K562 (cell line): ENCODE data around the gene N4BP2. TPM values are rescaled to one million over a fixed set of nuclear protein-coding genes. Genes with fewer than 3 reads are reported as not detected.

Experiments
- ATAC-seq: fragments of 200-7000 bp; cut with Tn5 transposase; 3 replicates; pipeline ENCODE4 v1.9.1; 2020; ENCODE audit warnings: moderate library complexity
- BruUV-seq: library from RNA; stranded (reverse); fragments of 400-500 nt; replicated peaks from 2 replicates; lab custom pipeline; 2021; lab: Mats Ljungman, UMichigan
- CTCF ChIA-PET: fragments of 300-600 bp; formaldehyde crosslinking; extraction: SDS; loops from one replicate; lab custom pipeline; 2021; ENCODE audit warnings: low intra/inter-chr PET ratio; lab: Yijun Ruan, JAX
- POLR2A ChIA-PET: fragments of 300-600, 350-650 bp; sonication (Branson Sonifier 250); formaldehyde crosslinking; extraction: SDS; loops from one replicate; lab custom pipeline; 2021; ENCODE audit warnings: antibody characterized with exemption, inconsistent platforms; lab: Yijun Ruan, JAX
- DNase-seq, 4 experiments: peaks; one replicate each; pipeline versions ENCODE4 v3.0.0 to v3.0.0-alpha.2; 2011 to 2018; ENCODE audit warnings: low spot score in 3 of 4, mixed read lengths in 3 of 4; ENCODE audit errors: extremely low read depth in 1 of 4
- FAIRE-seq: peaks from 2 replicates; lab custom pipeline; 2011; peaks lifted over from hg19 to GRCh38; lab: Jason Lieb, UNC
- H2AFZ ChIP-seq: 2 replicates; pipeline ENCODE4 v1.6.0; 2011; ENCODE audit warnings: low read depth, low read length, control low read depth, inconsistent platforms
- H3K27ac ChIP-seq: fragments of 200-600 bp; 3 replicates; pipeline ENCODE4 v1.8.0; 2011; ENCODE audit warnings: low read depth, mild to moderate bottlenecking, control low read depth, inconsistent platforms, low read length, moderate library complexity, mixed read lengths; ENCODE audit errors: extremely low read depth
- H3K27me3 ChIP-seq, 2 experiments: fragments of 300-600 bp in 1 of 2; 2 replicates in 1 of 2; 3 replicates in 1 of 2; pipeline versions ENCODE4 v1.6.0 to v1.8.0; 2011; ENCODE audit warnings: inconsistent platforms in 2 of 2, low read length in 2 of 2, mild to moderate bottlenecking in 1 of 2, mixed read lengths in 1 of 2, moderate library complexity in 1 of 2; ENCODE audit not compliant: control insufficient read depth in 2 of 2, insufficient read depth in 2 of 2
- H3K36me3 ChIP-seq: fragments of 300-600 bp; 3 replicates; pipeline ENCODE4 v1.8.0; 2011; ENCODE audit warnings: mild to moderate bottlenecking, low read length, inconsistent platforms; ENCODE audit not compliant: control insufficient read depth, insufficient read depth
- H3K4me1 ChIP-seq, 2 experiments: fragments of 200-600 bp in 1 of 2; replicated peaks in 1 of 2; 2 replicates in 1 of 2; 3 replicates in 1 of 2; pipeline versions ENCODE4 v1.5.1 to v1.8.0; 2011; ENCODE audit warnings: inconsistent platforms in 2 of 2, low read length in 2 of 2, mild to moderate bottlenecking in 1 of 2, mixed read lengths in 1 of 2, moderate library complexity in 1 of 2; ENCODE audit not compliant: control insufficient read depth in 2 of 2, insufficient read depth in 2 of 2
- H3K4me2 ChIP-seq: 2 replicates; pipeline ENCODE4 v1.6.1; 2011; ENCODE audit warnings: low read length, control low read depth, inconsistent platforms, mixed read lengths; ENCODE audit not compliant: insufficient read depth
- H3K4me3 ChIP-seq: fragments of 200-600 bp; sonication (generic), shearing (Covaris generic); 2 replicates; pipeline ENCODE4 v1.5.1; 2016; ENCODE audit warnings: control low read depth, inconsistent platforms
- H3K79me2 ChIP-seq: fragments of 200-600 bp; 3 replicates; pipeline ENCODE4 v1.8.0; 2011; ENCODE audit warnings: low read length, inconsistent platforms; ENCODE audit not compliant: control insufficient read depth, insufficient read depth
- H3K9ac ChIP-seq, 2 experiments: 2 replicates each; pipeline versions ENCODE4 v1.6.0 to v1.6.1; 2011; ENCODE audit warnings: low read depth in 2 of 2, low read length in 2 of 2, control low read depth in 1 of 2, inconsistent platforms in 1 of 2, mild to moderate bottlenecking in 1 of 2, mixed read lengths in 1 of 2; ENCODE audit not compliant: insufficient read depth in 1 of 2
- H3K9me1 ChIP-seq: one replicate; pipeline ENCODE4 v1.6.0; 2011; ENCODE audit warnings: inconsistent platforms, mild to moderate bottlenecking, low read length, moderate library complexity; ENCODE audit not compliant: control insufficient read depth, insufficient read depth
- H3K9me3 ChIP-seq: replicated peaks from 2 replicates; pipeline ENCODE4 v1.5.1; 2011; ENCODE audit warnings: low read depth, low read length, inconsistent platforms; ENCODE audit not compliant: control insufficient read depth, insufficient read depth
- H4K20me1 ChIP-seq: replicated peaks from 2 replicates; pipeline ENCODE4 v1.6.1; 2011; ENCODE audit warnings: low read length, inconsistent platforms, mixed read lengths; ENCODE audit not compliant: control insufficient read depth, insufficient read depth
- ADNP ChIP-seq: fragments of 200-800 bp; sonication (Bioruptor generic); IDR thresholded peaks from 2 replicates; pipeline ENCODE4 v1.6.1; 2016; ENCODE audit warnings: missing genetic modification characterization, missing compliant biosample characterization
- C11orf30 ChIP-seq: fragments of 450-650 bp; IDR thresholded peaks from 2 replicates; pipeline ENCODE4 v1.6.1; 2016; ENCODE audit warnings: low read depth, mild to moderate bottlenecking
- EP300 ChIP-seq: IDR thresholded peaks from 2 replicates; pipeline ENCODE4 v1.6.1; 2012; ENCODE audit warnings: low read length, improper control_type of control experiment
- FOXP4 ChIP-seq: sonication (generic); formaldehyde crosslinking; IDR thresholded peaks from 2 replicates; pipeline ENCODE4 v1.8.0; 2022; ENCODE audit warnings: mild to moderate bottlenecking, missing genetic modification reagents, borderline replicate concordance
- KDM4B ChIP-seq, 2 experiments: fragments of 450-650 bp in 1 of 2; sonication (generic) in 1 of 2; IDR thresholded peaks; 2 replicates each; pipeline ENCODE4 v1.6.1; 2016 to 2017; ENCODE audit warnings: borderline replicate concordance in 2 of 2, antibody characterized with exemption in 1 of 2, low read depth in 1 of 2, mild to moderate bottlenecking in 1 of 2
- MTF1 ChIP-seq: fragments of 250-450 bp; sonication (Bioruptor Pico); IDR thresholded peaks from 2 replicates; pipeline ENCODE4 v1.9.0; 2021; ENCODE audit warnings: moderate library complexity, mild to moderate bottlenecking, inconsistent platforms, borderline replicate concordance
- NEUROD1 ChIP-seq: fragments of 150-350 bp; IDR thresholded peaks from 2 replicates; pipeline ENCODE4 v1.6.1; 2014; ENCODE audit warnings: borderline replicate concordance, low read length, low read depth; ENCODE audit not compliant: partially characterized antibody
- NFE2L1 ChIP-seq: fragments of 450-650 bp; IDR thresholded peaks from 2 replicates; pipeline ENCODE4 v1.6.1; 2016; ENCODE audit warnings: missing genetic modification characterization, low read depth, mild to moderate bottlenecking, missing compliant biosample characterization, moderate library complexity, borderline replicate concordance
- PCBP2 ChIP-seq: fragments of 200-400 bp; formaldehyde crosslinking; IDR thresholded peaks from 2 replicates; pipeline ENCODE4 v1.6.1; 2018; ENCODE audit warnings: low read length, low read depth, mild to moderate bottlenecking, moderate library complexity; ENCODE audit not compliant: poor library complexity, severe bottlenecking
- PHB2 ChIP-seq: fragments of 450-650 bp; IDR thresholded peaks from 2 replicates; pipeline ENCODE4 v1.6.1; 2017; ENCODE audit warnings: low read depth
- RAD21 ChIP-seq, 2 experiments: fragments of 250-450 bp in 1 of 2; fragments of 450-650 bp in 1 of 2; sonication (Bioruptor Pico) in 1 of 2; formaldehyde crosslinking in 1 of 2; IDR thresholded peaks in 1 of 2; conservative IDR thresholded peaks in 1 of 2; 2 replicates each; pipeline versions ENCODE4 v1.4.0 to v1.8.0; 2020 to 2022; ENCODE audit warnings: mild to moderate bottlenecking in 2 of 2, moderate library complexity in 1 of 2
- RAD51 ChIP-seq: fragments of 450-650 bp; IDR thresholded peaks from 2 replicates; pipeline ENCODE4 v1.7.1; 2016; ENCODE audit warnings: low read depth, mild to moderate bottlenecking, borderline replicate concordance
- RUNX1 ChIP-seq: sonication (generic); IDR thresholded peaks from 2 replicates; pipeline ENCODE4 v1.6.1; 2016; ENCODE audit warnings: antibody characterized with exemption, low read depth
- SRF ChIP-seq, 2 experiments: fragments of 250-450, 450-650 bp in 1 of 2; sonication (Bioruptor Pico) in 1 of 2; sonication (generic) in 1 of 2; formaldehyde crosslinking; IDR thresholded peaks; 2 replicates each; pipeline versions ENCODE4 v1.5.0 to v1.5.1; 2020 to 2022; ENCODE audit warnings: mild to moderate bottlenecking in 1 of 2, missing genetic modification reagents in 1 of 2
- TRIM24 ChIP-seq, 2 experiments: fragments of 450-650 bp; IDR thresholded peaks; 2 replicates each; pipeline ENCODE4 v1.6.1; 2016
- U2AF1 ChIP-seq: fragments of 200-400 bp; formaldehyde crosslinking; optimal IDR thresholded peaks from 2 replicates; pipeline ENCODE3; 2017; ENCODE audit warnings: mild to moderate bottlenecking, low read depth, low read length, moderate library complexity
- ZNF316 ChIP-seq: fragments of 450-650 bp; IDR thresholded peaks from 2 replicates; pipeline ENCODE4 v1.6.1; 2016
- ZNF398 ChIP-seq: fragments of 250-450 bp; sonication (Bioruptor Pico); IDR thresholded peaks from 2 replicates; pipeline ENCODE4 v1.8.0; 2021; ENCODE audit warnings: moderate library complexity, mild to moderate bottlenecking, inconsistent platforms
- WGBS: fragments of 100-300 bp; shearing (Covaris generic); methylation state at CpG from one replicate; pipeline ENCODE4 v1.1.6; 2016; ENCODE audit warnings: low coverage, mixed read lengths; ENCODE audit not compliant: insufficient coverage; ENCODE audit errors: missing lambda C conversion rate; 5-methylcytosine and 5-hydroxymethylcytosine counted together
- in situ Hi-C: fragments of 300-500 bp; cut with MboI; formaldehyde crosslinking; loops from 4 replicates; pipeline ENCODE4 v1.15.0; 2018; ENCODE audit warnings: inconsistent platforms, mixed read lengths
- intact Hi-C: fragments of 100-400 bp; cut with micrococcal nuclease; formaldehyde crosslinking; loops from 2 replicates; pipeline ENCODE4 v1.14.2; 2022
- polyA plus RNA-seq, 8 experiments: library from polyadenylated mRNA; depleted of rRNA in 4 of 8; stranded (reverse) in 5 of 8; unstranded in 3 of 8; fragments of >200 nt; fragmentation: Nextera tagmentation in 2 of 8; fragmentation: Illumina TruSeq in 1 of 8; extraction: Ambion mirVana in 2 of 8; extraction: Trizol in 1 of 8; gene quantifications; 2 replicates each; pipeline versions ENCODE4 v1.2.1 to v1.2.3, GENCODE V29; 2011 to 2014; ENCODE audit warnings: inconsistent platforms in 1 of 8, missing spikeins in 1 of 8
- total RNA-seq, 7 experiments: library from RNA; depleted of rRNA in 6 of 7; stranded (reverse); fragments of >200 nt in 6 of 7; fragmentation: Illumina TruSeq in 2 of 7; extraction: Trizol in 2 of 7; gene quantifications; 2 replicates each; pipeline versions ENCODE4 v1.2.1 to v1.2.3, GENCODE V29; 2011 to 2021; ENCODE audit warnings: low replicate concordance in 1 of 7

Gene N4BP2
- total and polyA plus RNA-seq, 9 of the 15 experiments (the other 6 are each of a cell fraction or from before 2014, with no cell fraction given), result 2.7 to 12.6 (median 7.6) TPM

- Histone ChIP-seq H4K20me1 (no peaks in the 10 kb centered on the region), H3K4me3 (no peak overlapping the region), H3K4me1 (no peaks in the 10 kb centered on the region), H3K9ac (no peak overlapping the region), H3K36me3 (no peaks in the 10 kb centered on the region), H3K9me1 (no peaks in the 10 kb centered on the region), H2AFZ (no peak overlapping the region), H3K4me2 (no peak overlapping the region), H3K27me3 (no peaks in the 10 kb centered on the region), H3K79me2 (no peaks in the 10 kb centered on the region), H3K9me3 (no peaks in the 10 kb centered on the region), H3K27ac (no peak overlapping the region)
- BruUV-seq, result no TSS peak
- ATAC-seq (no peak), DNase-seq (no peak), FAIRE-seq (no peak)
- WGBS, result 87% methylated on average over 10 of the region's 10 CpGs
- TF ChIP-seq RUNX1 (no peak), MTF1 (no peak), EP300 (no peak), C11orf30 (peak; percentile 25; the same call in 1 of the 2 replicates), RAD21 (CRISPR knock-in tag; conservative IDR thresholded peaks at IDR 0.05 in 1 of 2, IDR thresholded peaks at IDR 0.05 in 1 of 2) (no peak), NEUROD1 (no peak), ZNF316 (peak; percentile 43), RAD51 (no peak), TRIM24 (IDR thresholded peaks at IDR 0.05) (no peak), ZNF398 (CRISPR knock-in tag) (no peak), NFE2L1 (tag) (no peak), U2AF1 (no peak), PHB2 (no peak), ADNP (tag) (no peak), SRF (CRISPR knock-in tag; IDR thresholded peaks at IDR 0.05) (no peak), KDM4B (IDR thresholded peaks at IDR 0.05; ENCODE audit: borderline replicate concordance in 2 of 2, low read depth in 1 of 2) (no peak), PCBP2 (no peak), FOXP4 (no peak)
- ChIA-PET CTCF (no interaction called here), POLR2A (no interaction called here)
- in situ Hi-C loops (no loop called here), intact Hi-C loops (no loop called here)
These were observed 31.2 kb downstream of the N4BP2 start for GRCh38 chr4:40087799-40088366.
